A673 (cell line): ENCODE data around the gene SOST. TPM values are rescaled to one million over a fixed set of nuclear protein-coding genes. Genes with fewer than 3 reads are reported as not detected.

ENCODE experiments used
- BruUV-seq: library from RNA; stranded (reverse); fragments of 400-500 nt; replicated peaks from 2 replicates; lab custom pipeline; 2021; lab: Mats Ljungman, UMichigan
- CTCF ChIA-PET: fragments of 300-600 bp; sonication (Branson Sonifier 250); formaldehyde crosslinking; loops from one replicate; lab custom pipeline; 2022; ENCODE audit warnings: antibody characterized with exemption; lab: Charles Lee
- POLR2A ChIA-PET: fragments of 300-600 bp; sonication (Branson Sonifier 250); formaldehyde crosslinking; loops from one replicate; lab custom pipeline; 2022; ENCODE audit warnings: antibody characterized with exemption; ENCODE audit not compliant: low non-redundant PET; lab: Charles Lee
- DNase-seq: peaks from one replicate; pipeline ENCODE4 v3.0.0-alpha.2; 2015; ENCODE audit warnings: low spot score
- H3K27ac ChIP-seq: fragments of 200-600 bp; sonication (generic); 2 replicates; pipeline ENCODE4 v1.5.1; 2016; ENCODE audit warnings: mixed run types, low read depth, mild to moderate bottlenecking, mixed read lengths, antibody characterized with exemption, low read length; ENCODE audit not compliant: poor library complexity, severe bottlenecking
- H3K27me3 ChIP-seq: fragments of 200-600 bp; sonication (generic); replicated peaks from 2 replicates; pipeline ENCODE4 v1.6.1; 2017; ENCODE audit warnings: mixed run types, low read depth, mild to moderate bottlenecking, mixed read lengths, antibody characterized with exemption, low read length; ENCODE audit not compliant: insufficient read depth, poor library complexity
- H3K36me3 ChIP-seq: fragments of 200-600 bp; sonication (generic); 2 replicates; pipeline ENCODE4 v1.6.1; 2016; ENCODE audit warnings: mixed run types, mild to moderate bottlenecking, mixed read lengths, antibody characterized with exemption, low read length; ENCODE audit not compliant: insufficient read depth, poor library complexity, severe bottlenecking
- H3K4me1 ChIP-seq: fragments of 200-600 bp; sonication (generic); 2 replicates; pipeline ENCODE4 v1.6.1; 2017; ENCODE audit warnings: mixed run types, mild to moderate bottlenecking, mixed read lengths, antibody characterized with exemption, low read length; ENCODE audit not compliant: insufficient read depth, poor library complexity, severe bottlenecking
- H3K4me3 ChIP-seq: fragments of 200-600 bp; sonication (generic); 2 replicates; pipeline ENCODE4 v1.5.1; 2016; ENCODE audit warnings: low read depth, mixed run types, mild to moderate bottlenecking, mixed read lengths, low read length; ENCODE audit not compliant: poor library complexity, severe bottlenecking
- H3K9me3 ChIP-seq: fragments of 200-600 bp; sonication (generic); 2 replicates; pipeline ENCODE4 v1.6.1; 2016; ENCODE audit warnings: mixed run types, low read depth, mild to moderate bottlenecking, mixed read lengths, antibody characterized with exemption, low read length; ENCODE audit not compliant: poor library complexity, severe bottlenecking
- EZH2 ChIP-seq: fragments of 200-600 bp; sonication (generic); IDR thresholded peaks from 2 replicates; pipeline ENCODE4 v1.6.1; 2017; ENCODE audit warnings: borderline replicate concordance, low read depth, mild to moderate bottlenecking, mixed read lengths, antibody characterized with exemption, low read length; ENCODE audit not compliant: poor library complexity, severe bottlenecking
- intact Hi-C: fragments of 100-400 bp; cut with micrococcal nuclease; formaldehyde crosslinking; loops from one replicate; pipeline ENCODE4 v1.10.0; 2022; ENCODE audit not compliant: unreplicated experiment
- total RNA-seq: library from RNA; stranded (reverse); gene quantifications from 2 replicates; pipeline ENCODE4 v1.2.3, GENCODE V29; 2021
- TF ChIP-seq, protein P1 (sequence below): fragments of 300-800, 200-600 bp; sonication (generic); conservative IDR thresholded peaks from 2 replicates; pipeline ENCODE4 v1.5.1; 2017; ENCODE audit warnings: low read depth, mild to moderate bottlenecking, antibody characterized with exemption, low read length, moderate library complexity, mixed read lengths

Gene SOST
- total RNA-seq, 1 experiment from 2014 or later = not detected

DNA sequence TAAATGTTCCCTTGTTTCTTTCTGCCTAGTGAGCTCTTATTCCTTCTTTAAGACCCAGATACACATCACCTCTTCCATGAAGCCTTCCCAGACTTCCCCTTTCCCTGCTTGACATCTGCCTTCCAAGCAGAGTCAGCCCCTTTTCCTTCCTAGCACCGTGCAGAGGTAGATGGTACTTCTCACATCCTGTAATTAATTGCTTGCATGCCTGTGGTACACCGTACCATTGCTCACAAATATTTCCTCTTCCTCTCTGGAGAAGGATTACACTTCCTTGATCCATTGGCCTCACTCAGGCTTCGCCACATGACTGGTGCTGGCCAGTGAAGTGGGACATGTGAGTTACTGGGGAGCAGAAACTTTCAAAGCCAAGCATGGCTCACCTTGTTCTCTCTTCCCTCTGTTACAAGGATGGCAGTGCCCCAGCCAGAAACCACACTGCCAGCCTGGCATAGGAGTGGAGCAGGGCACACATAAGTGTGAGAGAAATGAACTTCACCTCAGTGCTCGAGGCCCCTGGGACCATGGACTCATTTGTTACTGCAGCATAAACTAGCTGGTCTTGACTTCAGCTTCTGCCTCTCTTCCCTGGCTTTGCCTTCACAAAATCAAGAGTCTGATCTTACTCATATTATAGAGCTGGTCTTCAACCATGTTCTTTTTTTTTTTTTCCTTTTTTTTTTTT, 44.0 kb downstream of the SOST start:
- no TSS peak for BruUV-seq
- POLR2A ChIA-PET = interaction anchor here (0.6 kb wide), 1 partner anchor 584 kb away, joined by 7 read pairs; no protein-coding TSS in a partner anchor

DNA sequence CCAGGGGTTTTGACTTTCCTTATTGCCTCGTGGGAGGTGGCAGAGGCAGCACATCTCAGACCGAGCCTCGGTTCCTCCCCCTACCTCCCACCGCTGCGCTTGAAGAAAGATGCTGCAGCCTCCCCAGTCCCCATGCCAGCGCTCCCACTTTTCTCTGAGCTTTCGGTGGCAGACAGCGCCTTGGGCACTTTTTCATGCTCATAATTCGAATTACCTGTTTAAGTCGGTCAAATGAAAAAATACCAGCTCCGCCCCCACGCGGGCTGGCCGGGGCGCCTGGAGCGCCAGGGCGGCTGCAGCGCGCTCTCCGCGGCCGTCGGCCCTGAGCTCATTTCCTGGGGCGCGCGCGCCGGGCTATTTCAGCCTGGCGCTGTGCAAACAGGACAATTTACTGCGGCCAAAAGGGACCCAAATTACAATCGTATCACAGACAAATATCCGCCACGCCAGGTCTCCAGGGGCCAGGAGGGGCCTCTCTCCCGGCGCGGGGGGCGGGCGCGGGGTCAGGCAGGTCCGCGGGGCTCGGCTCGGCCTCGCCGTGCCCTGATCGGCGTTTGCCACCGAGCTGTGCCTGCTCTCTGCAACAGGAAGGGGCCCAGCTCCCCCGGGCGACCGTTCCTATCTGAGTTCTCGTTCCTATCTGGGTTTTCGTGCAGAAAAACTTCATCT, 45.0 kb downstream of the SOST start:
- no peaks in the 10 kb centered on the region for H3K36me3 ChIP-seq
- no TSS peak for BruUV-seq
- no peaks in the 10 kb centered on the region for H3K9me3 ChIP-seq
- ChIA-PET POLR2A (interaction anchor here (0.6 kb wide), 1 partner anchor 585 kb away, joined by 7 read pairs; no protein-coding TSS in a partner anchor), CTCF (no interaction called here)
- H3K27ac ChIP-seq = no peak overlapping the region
- peaks cover 3% of the 10 kb centered on the region for H3K27me3 ChIP-seq
- intact Hi-C loops = no loop called here
- no peaks in the 10 kb centered on the region for H3K4me1 ChIP-seq
- H3K4me3 ChIP-seq = peak overlapping the region; percentile 40
- no peak for TF ChIP-seq EZH2
- TF ChIP-seq, protein P1, sequence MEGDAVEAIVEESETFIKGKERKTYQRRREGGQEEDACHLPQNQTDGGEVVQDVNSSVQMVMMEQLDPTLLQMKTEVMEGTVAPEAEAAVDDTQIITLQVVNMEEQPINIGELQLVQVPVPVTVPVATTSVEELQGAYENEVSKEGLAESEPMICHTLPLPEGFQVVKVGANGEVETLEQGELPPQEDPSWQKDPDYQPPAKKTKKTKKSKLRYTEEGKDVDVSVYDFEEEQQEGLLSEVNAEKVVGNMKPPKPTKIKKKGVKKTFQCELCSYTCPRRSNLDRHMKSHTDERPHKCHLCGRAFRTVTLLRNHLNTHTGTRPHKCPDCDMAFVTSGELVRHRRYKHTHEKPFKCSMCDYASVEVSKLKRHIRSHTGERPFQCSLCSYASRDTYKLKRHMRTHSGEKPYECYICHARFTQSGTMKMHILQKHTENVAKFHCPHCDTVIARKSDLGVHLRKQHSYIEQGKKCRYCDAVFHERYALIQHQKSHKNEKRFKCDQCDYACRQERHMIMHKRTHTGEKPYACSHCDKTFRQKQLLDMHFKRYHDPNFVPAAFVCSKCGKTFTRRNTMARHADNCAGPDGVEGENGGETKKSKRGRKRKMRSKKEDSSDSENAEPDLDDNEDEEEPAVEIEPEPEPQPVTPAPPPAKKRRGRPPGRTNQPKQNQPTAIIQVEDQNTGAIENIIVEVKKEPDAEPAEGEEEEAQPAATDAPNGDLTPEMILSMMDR = no peak
- DNase-seq = no peak

More for the DNA sequence above, 44.0 kb downstream of the SOST start:
- CTCF ChIA-PET = no interaction called here
- peaks cover 3% of the 10 kb centered on the region for H3K27me3 ChIP-seq
- H3K9me3 ChIP-seq = no peaks in the 10 kb centered on the region
- H3K36me3 ChIP-seq = no peaks in the 10 kb centered on the region
- no peak overlapping the region for H3K4me3 ChIP-seq
- H3K27ac ChIP-seq = no peak overlapping the region
- DNase-seq = no peak
- no peaks in the 10 kb centered on the region for H3K4me1 ChIP-seq
- intact Hi-C loops = no loop called here
- TF ChIP-seq EZH2 = no peak
- TF ChIP-seq, protein P1 = no peak

DNA sequence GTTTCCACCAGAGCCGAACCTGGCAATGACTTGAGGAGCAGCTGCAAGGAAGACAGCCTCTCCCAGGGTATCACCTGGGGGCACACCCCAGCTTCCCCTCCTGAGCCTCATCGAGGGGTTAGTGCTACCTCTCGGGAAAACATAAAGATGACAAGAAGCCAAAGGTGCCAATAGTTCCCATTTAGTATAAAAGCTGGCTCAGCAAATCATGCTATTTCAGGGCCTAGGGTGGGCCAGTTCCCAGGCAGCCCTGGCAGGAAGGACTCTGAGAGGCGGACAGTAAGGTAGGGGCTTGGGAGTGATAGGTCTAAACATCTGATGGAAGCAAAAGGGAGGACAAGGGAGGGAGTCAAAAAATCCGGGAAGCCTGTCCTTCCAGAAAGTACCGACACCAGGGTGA, 46.2 kb downstream of the SOST start:
- Histone ChIP-seq H3K27me3 (peaks cover 3% of the 10 kb centered on the region), H3K4me3 (no peak overlapping the region), H3K27ac (no peak overlapping the region), H3K36me3 (no peaks in the 10 kb centered on the region), H3K9me3 (no peaks in the 10 kb centered on the region), H3K4me1 (no peaks in the 10 kb centered on the region)
- TF ChIP-seq, protein P1 = no peak
- TF ChIP-seq EZH2 = no peak
- BruUV-seq = no TSS peak
- POLR2A ChIA-PET = no interaction called here
- no peak for DNase-seq
- CTCF ChIA-PET = no interaction called here
- intact Hi-C loops = no loop called here
